CD14-positive monocyte (primary cell): ENCODE measurements around the gene FBXO36. TPM values are rescaled to one million over a fixed set of nuclear protein-coding genes. Genes with fewer than 3 reads are reported as not detected.

Experiments used
- DNase-seq, 3 donors: peaks; one replicate each; pipeline ENCODE4 v3.0.0-alpha.2; 2011 to 2022
- H2AFZ ChIP-seq: 2 replicates; pipeline ENCODE4 v1.6.0; 2012; ENCODE audit warnings: mild to moderate bottlenecking, low read depth, low read length, inconsistent platforms; ENCODE audit not compliant: insufficient read depth, poor library complexity, severe bottlenecking
- H3K27ac ChIP-seq, 2 donors: 1 replicate in 1 of 2; 2 replicates in 1 of 2; pipeline ENCODE4 v1.5.1; 2012 to 2013; ENCODE audit warnings: low read length in 2 of 2, control low read depth in 1 of 2, inconsistent platforms in 1 of 2, low read depth in 1 of 2, mild to moderate bottlenecking in 1 of 2
- H3K27me3 ChIP-seq, 2 donors: one replicate each; pipeline versions ENCODE4 v1.6.0 to v1.6.1; 2011 to 2013; ENCODE audit warnings: low read length in 2 of 2; ENCODE audit not compliant: control insufficient read depth in 2 of 2, insufficient read depth in 2 of 2
- H3K36me3 ChIP-seq, 2 donors: replicated peaks in 1 of 2; 1 replicate in 1 of 2; 2 replicates in 1 of 2; pipeline versions ENCODE4 v1.5.1 to v1.6.1; 2012 to 2013; ENCODE audit warnings: low read length in 2 of 2, control low read depth in 1 of 2, inconsistent platforms in 1 of 2, mild to moderate bottlenecking in 1 of 2; ENCODE audit not compliant: insufficient read depth in 2 of 2, control insufficient read depth in 1 of 2
- H3K4me1 ChIP-seq, 2 donors: 1 replicate in 1 of 2; 2 replicates in 1 of 2; pipeline versions ENCODE4 v1.5.1 to v1.6.1; 2012 to 2013; ENCODE audit warnings: low read length in 2 of 2, control low read depth in 1 of 2, inconsistent platforms in 1 of 2, mild to moderate bottlenecking in 1 of 2, moderate library complexity in 1 of 2; ENCODE audit not compliant: insufficient read depth in 2 of 2, control insufficient read depth in 1 of 2
- H3K4me2 ChIP-seq: replicated peaks from 2 replicates; pipeline ENCODE3; 2012; ENCODE audit warnings: low read length, moderate library complexity, mild to moderate bottlenecking; ENCODE audit not compliant: poor library complexity, severe bottlenecking; ENCODE audit errors: extremely low read depth
- H3K4me3 ChIP-seq, 3 experiments: fragments of 200-600 bp in 1 of 3; sonication (generic) in 1 of 3; replicated peaks in 1 of 3; 1 replicate in 2 of 3; 2 replicates in 1 of 3; pipeline ENCODE4 v1.5.1; 2011 to 2013; ENCODE audit warnings: low read length in 3 of 3, mild to moderate bottlenecking in 3 of 3, control low read depth in 2 of 3, low read depth in 2 of 3, inconsistent platforms in 1 of 3, moderate library complexity in 1 of 3
- H3K79me2 ChIP-seq: 2 replicates; pipeline ENCODE4 v1.6.0; 2012; ENCODE audit warnings: mild to moderate bottlenecking, control low read depth, inconsistent platforms, low read length, moderate library complexity; ENCODE audit not compliant: insufficient read depth
- H3K9ac ChIP-seq: 2 replicates; pipeline ENCODE4 v1.6.0; 2017; ENCODE audit warnings: low read length, mild to moderate bottlenecking; ENCODE audit not compliant: insufficient read depth, poor library complexity, severe bottlenecking
- H3K9me3 ChIP-seq, 2 donors: replicated peaks in 1 of 2; 1 replicate in 1 of 2; 2 replicates in 1 of 2; pipeline versions ENCODE4 v1.5.1 to v1.6.1; 2012 to 2013; ENCODE audit warnings: low read length in 2 of 2, control low read depth in 1 of 2; ENCODE audit not compliant: control insufficient read depth in 1 of 2, insufficient read depth in 1 of 2
- H4K20me1 ChIP-seq: 2 replicates; pipeline ENCODE4 v1.6.0; 2012; ENCODE audit warnings: mild to moderate bottlenecking, low read length, control low read depth, moderate library complexity; ENCODE audit not compliant: insufficient read depth
- H3K27ac Mint-ChIP-seq, 7 donors: one replicate each; pipeline ENCODE4 v1.8.0; 2020; ENCODE audit warnings: mild to moderate bottlenecking in 7 of 7, mixed read lengths in 7 of 7, moderate library complexity in 6 of 7, inconsistent platforms in 2 of 7
- H3K27me3 Mint-ChIP-seq, 3 donors: one replicate each; pipeline ENCODE4 v1.8.0; 2021 to 2022; ENCODE audit warnings: low read depth in 3 of 3, mild to moderate bottlenecking in 3 of 3, mixed read lengths in 3 of 3, moderate library complexity in 3 of 3, inconsistent platforms in 1 of 3
- H3K36me3 Mint-ChIP-seq, 2 donors: one replicate each; pipeline ENCODE4 v1.8.0; 2020; ENCODE audit warnings: mixed read lengths in 2 of 2, inconsistent platforms in 1 of 2, mild to moderate bottlenecking in 1 of 2
- H3K4me1 Mint-ChIP-seq: one replicate; pipeline ENCODE4 v1.8.0; 2020; ENCODE audit warnings: mild to moderate bottlenecking, mixed read lengths
- H3K4me3 Mint-ChIP-seq, 2 donors: one replicate each; pipeline ENCODE4 v1.8.0; 2020; ENCODE audit warnings: mild to moderate bottlenecking in 2 of 2, mixed read lengths in 2 of 2, moderate library complexity in 1 of 2
- H3K9me3 Mint-ChIP-seq, 7 donors: one replicate each; pipeline ENCODE4 v1.8.0; 2020 to 2022; ENCODE audit warnings: mixed read lengths in 7 of 7, mild to moderate bottlenecking in 6 of 7, moderate library complexity in 6 of 7, inconsistent platforms in 2 of 7
- WGBS: methylation state at CpG from one replicate; pipeline ENCODE4 v1.1.5; 2013; ENCODE audit warnings: missing lambda C conversion rate; ENCODE audit not compliant: insufficient coverage; 5-methylcytosine and 5-hydroxymethylcytosine counted together
- intact Hi-C, 2 donors: fragments of 100-400 bp; cut with micrococcal nuclease; formaldehyde crosslinking; loops; one replicate each; pipeline versions ENCODE4 v1.15.0 to v1.15.1; 2023
- polyA plus RNA-seq, 3 donors: library from polyadenylated mRNA; depleted of rRNA in 1 of 3; unstranded in 2 of 3; stranded (reverse) in 1 of 3; fragments of 300-500 nt in 2 of 3; fragments of >200 nt in 1 of 3; fragmentation: Illumina TruSeq in 2 of 3; gene quantifications; 1 replicate in 2 of 3; 2 replicates in 1 of 3; pipeline ENCODE4 v1.2.3, GENCODE V29; 2012 to 2021
- small RNA-seq: library from RNA; depleted of rRNA; stranded (forward); fragments of <200 nt; gene quantifications from one replicate; pipeline ENCODE3, GENCODE V24; 2012; ENCODE audit warnings: low read depth; ENCODE audit not compliant: insufficient read length
- TF ChIP-seq, protein P1 (sequence below): fragments of 200-600 bp; IDR thresholded peaks from one replicate; pipeline ENCODE4 v1.8.0; 2022; ENCODE audit warnings: antibody characterized with exemption, mild to moderate bottlenecking

Gene FBXO36
- polyA plus RNA-seq, 3 donors: 0.52 to 0.90 (median 0.72) TPM

DNA sequence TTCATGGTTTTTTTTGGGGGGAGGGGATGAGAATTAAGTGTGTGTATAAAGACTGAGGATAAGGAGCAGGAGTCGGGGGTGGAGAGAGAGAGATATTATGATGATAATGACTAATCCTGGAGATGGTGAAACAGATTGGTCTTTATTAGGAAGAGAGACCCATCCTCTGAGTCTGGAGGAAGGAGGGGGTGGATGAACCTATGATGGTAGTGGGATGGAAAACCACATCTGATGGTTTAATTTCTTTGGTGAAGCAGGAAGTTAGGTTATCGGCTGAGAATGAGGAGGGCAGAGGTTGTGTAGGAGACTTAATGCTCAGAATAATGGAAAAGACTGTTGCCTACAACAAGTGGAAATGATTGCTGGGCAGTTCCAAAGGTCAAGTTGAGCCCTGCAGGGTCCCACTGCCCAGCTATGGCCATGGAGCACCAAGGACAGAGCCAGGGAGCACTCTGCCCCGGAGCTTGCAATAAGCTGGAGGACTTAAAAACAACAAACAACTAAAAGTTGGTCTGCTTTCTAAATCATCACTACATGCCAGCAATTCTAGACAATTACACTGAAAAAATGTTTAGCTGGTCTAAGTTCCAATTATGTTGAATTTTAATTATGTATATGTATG is 138.5 kb downstream of the FBXO36 start:
- Mint-ChIP-seq H3K4me3 (no peak overlapping the region), H3K27me3 (peaks cover 0 to 8% (median 2%) of the 10 kb centered on the region in 3 donors), H3K27ac (no peak overlapping the region), H3K4me1 (no peaks in the 10 kb centered on the region), H3K9me3 (no peaks in the 10 kb centered on the region), H3K36me3 (no peaks in the 10 kb centered on the region)
- H4K20me1 ChIP-seq: no peaks in the 10 kb centered on the region
- H3K4me3 ChIP-seq: no peak overlapping the region
- no peak overlapping the region for H3K4me2 ChIP-seq
- no peak overlapping the region for H3K27ac ChIP-seq
- H3K79me2 ChIP-seq: no peaks in the 10 kb centered on the region
- intact Hi-C loops: no loop called here
- no peaks in the 10 kb centered on the region for H3K36me3 ChIP-seq
- H2AFZ ChIP-seq: no peak overlapping the region
- no peak for DNase-seq
- no peaks in the 10 kb centered on the region for H3K9me3 ChIP-seq
- no peaks in the 10 kb centered on the region for H3K4me1 ChIP-seq
- WGBS: 92% methylated on average over 2 of the region's 3 CpGs
- no peak overlapping the region for H3K9ac ChIP-seq
- TF ChIP-seq, protein P1, sequence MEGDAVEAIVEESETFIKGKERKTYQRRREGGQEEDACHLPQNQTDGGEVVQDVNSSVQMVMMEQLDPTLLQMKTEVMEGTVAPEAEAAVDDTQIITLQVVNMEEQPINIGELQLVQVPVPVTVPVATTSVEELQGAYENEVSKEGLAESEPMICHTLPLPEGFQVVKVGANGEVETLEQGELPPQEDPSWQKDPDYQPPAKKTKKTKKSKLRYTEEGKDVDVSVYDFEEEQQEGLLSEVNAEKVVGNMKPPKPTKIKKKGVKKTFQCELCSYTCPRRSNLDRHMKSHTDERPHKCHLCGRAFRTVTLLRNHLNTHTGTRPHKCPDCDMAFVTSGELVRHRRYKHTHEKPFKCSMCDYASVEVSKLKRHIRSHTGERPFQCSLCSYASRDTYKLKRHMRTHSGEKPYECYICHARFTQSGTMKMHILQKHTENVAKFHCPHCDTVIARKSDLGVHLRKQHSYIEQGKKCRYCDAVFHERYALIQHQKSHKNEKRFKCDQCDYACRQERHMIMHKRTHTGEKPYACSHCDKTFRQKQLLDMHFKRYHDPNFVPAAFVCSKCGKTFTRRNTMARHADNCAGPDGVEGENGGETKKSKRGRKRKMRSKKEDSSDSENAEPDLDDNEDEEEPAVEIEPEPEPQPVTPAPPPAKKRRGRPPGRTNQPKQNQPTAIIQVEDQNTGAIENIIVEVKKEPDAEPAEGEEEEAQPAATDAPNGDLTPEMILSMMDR: no peak
- no peaks in the 10 kb centered on the region for H3K27me3 ChIP-seq

Small RNAs within 50 kb of the gene (small RNA-seq; reads per million reads assigned to genes)
- gene RNU6-1027P (not detected), gene RNU6-613P (not detected), gene RNU6-964P (not detected), gene RNY4P19 (2.8 reads per million, percentile 19 among the genes with 10 or more reads in this experiment)

Other genes with a start within 250 kb of the FBXO36 start
- gene DNER, start 207.9 kb upstream of the FBXO36 start, polyA plus RNA-seq: under 1 TPM; 0.12 to 0.20 (median 0.16) TPM
- gene TRIP12, start 494 bp upstream of the FBXO36 start, polyA plus RNA-seq: 10 to 100 TPM; 22.2 to 56.7 (median 44.0) TPM
- not detected for gene SLC16A14, start 146.4 kb downstream of the FBXO36 start, polyA plus RNA-seq